A549 (cell line): Measurements from ENCODE around the gene NTNG1. TPM values are rescaled to one million over a fixed set of nuclear protein-coding genes. Genes with fewer than 3 reads are reported as not detected.

Experiments used
- ATAC-seq, 2 experiments: fragments of 200-7000 bp in 1 of 2; fragments of >200 bp in 1 of 2; cut with Nextera tagmentation in 1 of 2; cut with Tn5 transposase in 1 of 2; 3 replicates each; pipeline versions ENCODE4 v1.8.0 to v1.9.1; 2018 to 2020; ENCODE audit warnings: mild to moderate bottlenecking in 1 of 2, moderate library complexity in 1 of 2
- CTCF ChIA-PET: fragments of 300-600 bp; sonication (Branson Sonifier 250); formaldehyde crosslinking; extraction: SDS; loops from one replicate; lab custom pipeline; 2021; ENCODE audit warnings: antibody characterized with exemption, inconsistent platforms; lab: Yijun Ruan, JAX
- POLR2A ChIA-PET: fragments of 350-600 bp; formaldehyde crosslinking; extraction: SDS; loops from one replicate; lab custom pipeline; 2021; ENCODE audit warnings: antibody characterized with exemption, inconsistent platforms; lab: Yijun Ruan, JAX
- DNase-seq, 2 experiments: peaks; one replicate each; pipeline versions ENCODE4 v3.0.0 to v3.0.0-alpha.2; 2011 to 2016; ENCODE audit warnings: low read depth in 1 of 2, low spot score in 1 of 2
- FAIRE-seq: peaks from 2 replicates; lab custom pipeline; 2011; peaks lifted over from hg19 to GRCh38; lab: Jason Lieb, UNC
- H3K27ac ChIP-seq, 2 experiments: fragments of >200 bp; sonication (Bioruptor Twin); formaldehyde crosslinking; 3 replicates each; pipeline ENCODE4 v1.5.1; 2016 to 2017
- H3K4me1 ChIP-seq: fragments of >200 bp; sonication (Bioruptor Twin); formaldehyde crosslinking; 3 replicates; pipeline ENCODE4 v1.6.1; 2016
- H3K4me2 ChIP-seq: fragments of >200 bp; sonication (Bioruptor Twin); formaldehyde crosslinking; 3 replicates; pipeline ENCODE4 v1.6.1; 2016
- H3K4me3 ChIP-seq: fragments of >200 bp; sonication (Bioruptor Twin); formaldehyde crosslinking; 3 replicates; pipeline ENCODE4 v1.5.1; 2016
- H3K9me3 ChIP-seq: fragments of >200 bp; sonication (Bioruptor Twin); formaldehyde crosslinking; 3 replicates; pipeline ENCODE4 v1.6.1; 2016
- BHLHE40 ChIP-seq: IDR thresholded peaks from 2 replicates; pipeline ENCODE4 v1.6.1; 2012; ENCODE audit warnings: low read depth, low read length, inconsistent platforms
- CEBPB ChIP-seq, 2 experiments: fragments of >200 bp in 1 of 2; sonication (Bioruptor Twin) in 1 of 2; formaldehyde crosslinking in 1 of 2; IDR thresholded peaks; 2 replicates each; pipeline ENCODE4 v1.6.1; 2012 to 2016
- CHD4 ChIP-seq: fragments of 200-600 bp; sonication (generic); IDR thresholded peaks from 2 replicates; pipeline ENCODE4 v1.6.1; 2016; ENCODE audit warnings: antibody characterized with exemption, mild to moderate bottlenecking, borderline replicate concordance
- E2F6 ChIP-seq: IDR thresholded peaks from 2 replicates; pipeline ENCODE4 v1.6.1; 2012; ENCODE audit warnings: low read depth, borderline replicate concordance
- EHF ChIP-seq: fragments of 250-450 bp; sonication (Bioruptor Pico); IDR thresholded peaks from 2 replicates; pipeline ENCODE4 v1.5.0; 2020; ENCODE audit warnings: mild to moderate bottlenecking
- EHMT2 ChIP-seq: fragments of 200-600 bp; sonication (generic); IDR thresholded peaks from 2 replicates; pipeline ENCODE4 v1.6.1; 2016; ENCODE audit warnings: antibody characterized with exemption, low read depth, mild to moderate bottlenecking, moderate library complexity
- EP300 ChIP-seq, 2 experiments: fragments of >200 bp; sonication (Bioruptor Twin); formaldehyde crosslinking; IDR thresholded peaks; 2 replicates in 1 of 2; 3 replicates in 1 of 2; pipeline ENCODE4 v1.6.1; 2016 to 2017
- FOSL2 ChIP-seq, 2 experiments: fragments of 450-650 bp in 1 of 2; fragments of >200 bp in 1 of 2; sonication (Bioruptor Twin) in 1 of 2; formaldehyde crosslinking; IDR thresholded peaks; 2 replicates each; pipeline versions ENCODE4 v1.5.0 to v1.6.1; 2016 to 2020; ENCODE audit warnings: mild to moderate bottlenecking in 1 of 2, moderate library complexity in 1 of 2
- FOXS1 ChIP-seq: fragments of 250-450 bp; sonication (Bioruptor Pico); IDR thresholded peaks from 2 replicates; pipeline ENCODE4 v1.5.0; 2020; ENCODE audit warnings: mild to moderate bottlenecking, moderate library complexity
- GATA3 ChIP-seq: IDR thresholded peaks from 2 replicates; pipeline ENCODE4 v1.6.1; 2012; ENCODE audit warnings: borderline replicate concordance
- HDAC2 ChIP-seq: fragments of 200-600 bp; sonication (generic); IDR thresholded peaks from 2 replicates; pipeline ENCODE4 v1.6.1; 2016
- HOXB13 ChIP-seq: fragments of 250-450 bp; sonication (Bioruptor Pico); IDR thresholded peaks from 2 replicates; pipeline ENCODE4 v1.5.0; 2020; ENCODE audit warnings: low read depth, mild to moderate bottlenecking, moderate library complexity
- HOXB5 ChIP-seq: fragments of 250-450 bp; sonication (Bioruptor Pico); IDR thresholded peaks from 2 replicates; pipeline ENCODE4 v1.5.0; 2020; ENCODE audit warnings: mild to moderate bottlenecking, moderate library complexity
- KDM5A ChIP-seq: fragments of 200-600 bp; sonication (generic); IDR thresholded peaks from 2 replicates; pipeline ENCODE4 v1.6.1; 2016; ENCODE audit warnings: antibody characterized with exemption, mild to moderate bottlenecking
- MAX ChIP-seq: IDR thresholded peaks from 2 replicates; pipeline ENCODE4 v1.6.1; 2012
- MYC ChIP-seq: IDR thresholded peaks from 2 replicates; pipeline ENCODE4 v1.6.1; 2012; ENCODE audit warnings: mild to moderate bottlenecking, inconsistent platforms, low read length, improper control_type of control experiment, borderline replicate concordance
- NR3C1 ChIP-seq: fragments of >200 bp; sonication (Bioruptor Twin); formaldehyde crosslinking; IDR thresholded peaks from 3 replicates; pipeline ENCODE4 v1.6.1; 2017
- RCOR1 ChIP-seq: fragments of 150-350 bp; IDR thresholded peaks from 2 replicates; pipeline ENCODE4 v1.6.1; 2014; ENCODE audit warnings: antibody characterized with exemption, low read length, low read depth
- SREBF2 ChIP-seq: fragments of 450-650 bp; IDR thresholded peaks from 2 replicates; pipeline ENCODE4 v1.6.1; 2014; ENCODE audit warnings: mild to moderate bottlenecking, moderate library complexity
- ZNF302 ChIP-seq: fragments of 250-450 bp; sonication (Bioruptor Pico); IDR thresholded peaks from 2 replicates; pipeline ENCODE4 v1.9.0; 2021; ENCODE audit warnings: inconsistent platforms, mild to moderate bottlenecking, moderate library complexity
- WGBS: methylation state at CpG from one replicate; pipeline ENCODE4 v1.1.6; 2017; ENCODE audit errors: missing lambda C conversion rate; 5-methylcytosine and 5-hydroxymethylcytosine counted together
- polyA plus RNA-seq, 4 experiments: library from polyadenylated mRNA; depleted of rRNA in 3 of 4; stranded (reverse); fragments of >200 nt; fragmentation: RNase III in 1 of 4; extraction: RNeasy Plus Mini Kit Qiagen cat#74134 plus additional on column Dnase treatment in 1 of 4; gene quantifications; 2 replicates in 3 of 4; 3 replicates in 1 of 4; pipeline ENCODE4 v1.2.3, GENCODE V29; 2011 to 2017
- TF ChIP-seq, protein P1 (sequence below): fragments of 150-350 bp; IDR thresholded peaks from 2 replicates; pipeline ENCODE4 v1.6.1; 2014; ENCODE audit warnings: low read depth, mild to moderate bottlenecking, low read length
- TF ChIP-seq, protein P2 (sequence below): fragments of 250-450 bp; sonication (Bioruptor Pico); IDR thresholded peaks from 2 replicates; pipeline ENCODE4 v1.5.0; 2020; ENCODE audit warnings: low read depth, mild to moderate bottlenecking, moderate library complexity
- TF ChIP-seq, protein P3 (sequence below): fragments of 450-650 bp; IDR thresholded peaks from 2 replicates; pipeline ENCODE4 v1.6.1; 2014; ENCODE audit warnings: antibody characterized with exemption

NTNG1 gene
- polyA plus RNA-seq, 2 of the 4 experiments (the other 2 are of a cell fraction), result not detected

DNA sequence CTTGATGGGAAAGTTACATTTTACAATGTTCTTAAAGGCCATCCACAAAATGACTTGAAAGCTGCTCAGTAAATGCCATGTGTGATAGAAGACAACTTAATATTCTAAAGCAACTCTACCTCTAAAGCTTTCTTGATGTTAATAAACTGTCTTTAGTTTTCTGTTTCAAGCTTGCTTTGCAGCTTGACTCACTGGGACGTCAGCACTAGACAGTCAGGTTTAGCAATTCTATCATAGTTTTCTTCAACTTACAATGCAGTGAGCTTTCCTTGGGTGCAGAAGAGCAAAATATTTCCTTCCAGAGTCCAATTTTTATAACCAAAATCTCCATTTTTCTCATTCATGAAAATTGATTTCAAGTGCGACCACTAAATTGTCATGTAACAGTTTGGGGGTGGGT is 273.1 kb downstream of the NTNG1 start:
- Histone ChIP-seq H3K27ac (no peak overlapping the region), H3K9me3 (no peaks in the 10 kb centered on the region), H3K4me3 (no peak overlapping the region), H3K4me2 (no peak overlapping the region), H3K4me1 (no peaks in the 10 kb centered on the region)
- ATAC-seq, result no peak
- WGBS, result 36% methylated on average over 2 of the region's 2 CpGs
- DNase-seq, result no peak
- CTCF ChIA-PET, result no interaction called here
- no peak for TF ChIP-seq EHF (CRISPR knock-in tag)
- TF ChIP-seq BHLHE40, result no peak
- TF ChIP-seq EHMT2, result no peak
- no peak for TF ChIP-seq MAX
- TF ChIP-seq EP300 (IDR thresholded peaks at IDR 0.05), result no peak
- no peak for TF ChIP-seq HOXB13 (CRISPR knock-in tag)
- no peak for TF ChIP-seq FOSL2 (IDR thresholded peaks at IDR 0.05)
- no peak for TF ChIP-seq FOSL2 (CRISPR knock-in tag; IDR thresholded peaks at IDR 0.05)
- TF ChIP-seq, all 56 proteins: peak for 0
- POLR2A ChIA-PET, result no interaction called here
- FAIRE-seq, result no peak

GRCh38 chr1:107414550-107414949 is 273.7 kb downstream of the NTNG1 start:
- H3K27ac ChIP-seq, result no peak overlapping the region
- 11% methylated on average over 3 of the region's 3 CpGs for WGBS
- no peak for DNase-seq
- TF ChIP-seq, protein P1, sequence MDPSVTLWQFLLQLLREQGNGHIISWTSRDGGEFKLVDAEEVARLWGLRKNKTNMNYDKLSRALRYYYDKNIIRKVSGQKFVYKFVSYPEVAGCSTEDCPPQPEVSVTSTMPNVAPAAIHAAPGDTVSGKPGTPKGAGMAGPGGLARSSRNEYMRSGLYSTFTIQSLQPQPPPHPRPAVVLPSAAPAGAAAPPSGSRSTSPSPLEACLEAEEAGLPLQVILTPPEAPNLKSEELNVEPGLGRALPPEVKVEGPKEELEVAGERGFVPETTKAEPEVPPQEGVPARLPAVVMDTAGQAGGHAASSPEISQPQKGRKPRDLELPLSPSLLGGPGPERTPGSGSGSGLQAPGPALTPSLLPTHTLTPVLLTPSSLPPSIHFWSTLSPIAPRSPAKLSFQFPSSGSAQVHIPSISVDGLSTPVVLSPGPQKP, result no peak
- TF ChIP-seq CHD4 (no peak), MYC (no peak)
- TF ChIP-seq, protein P2, sequence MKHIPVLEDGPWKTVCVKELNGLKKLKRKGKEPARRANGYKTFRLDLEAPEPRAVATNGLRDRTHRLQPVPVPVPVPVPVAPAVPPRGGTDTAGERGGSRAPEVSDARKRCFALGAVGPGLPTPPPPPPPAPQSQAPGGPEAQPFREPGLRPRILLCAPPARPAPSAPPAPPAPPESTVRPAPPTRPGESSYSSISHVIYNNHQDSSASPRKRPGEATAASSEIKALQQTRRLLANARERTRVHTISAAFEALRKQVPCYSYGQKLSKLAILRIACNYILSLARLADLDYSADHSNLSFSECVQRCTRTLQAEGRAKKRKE, result no peak
- TF ChIP-seq, protein P3, sequence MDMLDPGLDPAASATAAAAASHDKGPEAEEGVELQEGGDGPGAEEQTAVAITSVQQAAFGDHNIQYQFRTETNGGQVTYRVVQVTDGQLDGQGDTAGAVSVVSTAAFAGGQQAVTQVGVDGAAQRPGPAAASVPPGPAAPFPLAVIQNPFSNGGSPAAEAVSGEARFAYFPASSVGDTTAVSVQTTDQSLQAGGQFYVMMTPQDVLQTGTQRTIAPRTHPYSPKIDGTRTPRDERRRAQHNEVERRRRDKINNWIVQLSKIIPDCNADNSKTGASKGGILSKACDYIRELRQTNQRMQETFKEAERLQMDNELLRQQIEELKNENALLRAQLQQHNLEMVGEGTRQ, result no peak
- H3K9me3 ChIP-seq, result no peaks in the 10 kb centered on the region
- H3K4me3 ChIP-seq, result no peak overlapping the region
- no peaks in the 10 kb centered on the region for H3K4me1 ChIP-seq
- POLR2A ChIA-PET, result no interaction called here
- ATAC-seq, result no peak
- no peak overlapping the region for H3K4me2 ChIP-seq
- FAIRE-seq, result no peak
- CTCF ChIA-PET, result no interaction called here

- no peak for FAIRE-seq
- no peak for DNase-seq
- H3K27ac ChIP-seq, result no peak overlapping the region
- CTCF ChIA-PET, result no interaction called here
- no peak for ATAC-seq
- no peaks in the 10 kb centered on the region for H3K4me1 ChIP-seq
- WGBS, result 81% methylated on average over 4 of the region's 4 CpGs
- no peak overlapping the region for H3K4me3 ChIP-seq
- TF ChIP-seq GATA3, result no peak
- TF ChIP-seq RCOR1, result no peak
- TF ChIP-seq HDAC2, result no peak
- TF ChIP-seq EHF (CRISPR knock-in tag), result no peak
- TF ChIP-seq MAX, result no peak
- no peak for TF ChIP-seq ZNF302 (CRISPR knock-in tag)
- no peak for TF ChIP-seq SREBF2
- TF ChIP-seq, protein P2, result no peak
- TF ChIP-seq, protein P3, result no peak
- no peak for TF ChIP-seq NR3C1
- TF ChIP-seq E2F6, result no peak
- no peak for TF ChIP-seq MYC
- TF ChIP-seq KDM5A, result no peak
- no peak for TF ChIP-seq FOXS1 (CRISPR knock-in tag)
- no peak for TF ChIP-seq CEBPB (IDR thresholded peaks at IDR 0.05)
- TF ChIP-seq HOXB5, result no peak
- no peaks in the 10 kb centered on the region for H3K9me3 ChIP-seq
- POLR2A ChIA-PET, result no interaction called here
- H3K4me2 ChIP-seq, result no peak overlapping the region
Observed at GRCh38 chr1:107415241-107415640, 274.4 kb downstream of the NTNG1 start.
